HG03469 (cell line): ENCODE measurements around the gene COL6A3.

Source experiments
- ATAC-seq: cut with Tn5 transposase; IDR thresholded peaks from one replicate; pipeline ENCODE4 v1.9.1; 2021; ENCODE audit warnings: mild to moderate bottlenecking, moderate library complexity, moderate number of reproducible peaks; ENCODE audit not compliant: unreplicated experiment

The COL6A3 gene

DNA sequence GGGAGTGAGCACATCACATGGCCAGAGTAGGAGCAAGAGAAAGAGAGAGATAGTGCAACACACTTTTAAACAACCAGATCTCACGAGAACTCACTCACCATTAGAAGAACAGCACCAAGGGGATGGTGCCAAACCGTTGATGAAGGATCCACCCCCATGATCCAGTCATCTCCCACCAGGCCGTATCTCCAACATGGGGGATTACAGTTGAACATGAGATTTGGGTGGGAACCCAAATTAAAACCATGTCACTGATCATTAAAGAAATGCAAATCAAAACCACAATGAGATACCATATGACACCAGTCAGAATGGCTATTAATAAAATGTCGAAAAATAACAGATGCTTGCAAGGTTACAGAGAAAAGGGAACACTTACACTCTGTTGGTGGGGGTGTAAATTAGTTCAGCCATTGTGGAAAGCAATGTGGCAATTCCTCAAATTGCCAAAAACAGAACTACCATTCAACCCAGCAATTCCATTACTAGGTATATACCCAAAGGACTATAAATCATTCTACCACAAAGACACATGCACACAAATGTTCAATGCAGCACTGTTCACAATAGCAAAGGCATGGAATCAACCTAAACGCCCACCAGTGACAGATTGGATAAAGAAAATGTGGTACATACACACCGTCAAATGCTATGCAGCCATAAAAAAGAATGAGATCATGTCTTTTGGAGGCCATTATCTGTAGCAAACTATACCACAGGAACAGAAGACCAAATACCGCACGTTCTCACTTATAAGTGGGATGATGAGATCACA is 137.1 kb downstream of the COL6A3 start:
- no peak for ATAC-seq
